ENCODE measurements around the gene SIPA1L3.

SIPA1L3 gene

DNA sequence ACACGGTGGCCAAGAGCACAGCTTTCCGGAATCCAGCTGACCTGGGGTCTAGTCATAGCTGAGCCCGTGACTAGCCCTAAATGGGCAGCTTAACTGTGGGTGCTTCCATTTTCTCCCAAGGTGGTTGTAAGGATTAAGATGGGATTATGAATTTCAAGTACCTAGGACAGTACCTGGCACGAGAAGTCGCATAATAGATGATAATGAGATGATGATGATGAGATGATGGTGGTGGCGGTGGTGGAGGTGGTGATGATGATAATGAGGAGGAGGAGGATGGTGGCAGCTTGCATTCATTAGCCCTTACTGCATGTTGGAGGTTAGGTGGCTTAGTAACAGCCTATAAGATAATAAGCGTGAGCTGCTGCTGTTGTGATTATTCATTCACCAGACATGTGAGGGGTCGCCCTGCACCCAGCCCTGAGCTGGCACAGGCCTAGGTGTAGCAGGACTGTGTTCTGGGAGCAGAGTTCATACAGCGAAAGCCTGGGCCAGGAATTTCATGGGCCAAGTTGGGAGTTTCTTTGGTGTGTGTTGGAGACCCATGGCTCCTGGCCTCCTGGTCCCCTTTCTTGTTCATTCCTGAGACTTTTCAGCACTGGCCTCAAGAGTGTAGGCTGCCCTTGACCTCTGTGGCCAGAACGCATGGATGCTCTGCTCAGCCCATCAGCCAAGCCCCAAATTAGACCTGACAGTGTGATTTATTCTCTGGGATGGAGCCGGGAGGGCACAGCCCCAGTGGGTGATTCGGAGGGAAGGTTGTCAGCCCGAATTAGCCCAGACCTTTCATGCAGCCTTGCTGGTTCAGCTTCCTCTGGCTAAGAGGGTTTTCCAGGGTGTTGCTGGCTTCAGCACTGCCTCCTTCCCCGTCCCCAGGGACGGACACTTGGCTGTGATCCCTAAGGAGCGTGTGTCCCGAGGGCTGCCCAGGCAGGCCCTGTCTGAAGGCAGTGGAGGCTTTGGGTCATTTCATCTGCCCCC, 128.8 kb downstream of the SIPA1L3 start (continued):
- TF ChIP-seq ZEB2 (tag by site-specific recombination; IDR thresholded peaks at IDR 0.05): no peak
- TF ChIP-seq, protein P1, sequence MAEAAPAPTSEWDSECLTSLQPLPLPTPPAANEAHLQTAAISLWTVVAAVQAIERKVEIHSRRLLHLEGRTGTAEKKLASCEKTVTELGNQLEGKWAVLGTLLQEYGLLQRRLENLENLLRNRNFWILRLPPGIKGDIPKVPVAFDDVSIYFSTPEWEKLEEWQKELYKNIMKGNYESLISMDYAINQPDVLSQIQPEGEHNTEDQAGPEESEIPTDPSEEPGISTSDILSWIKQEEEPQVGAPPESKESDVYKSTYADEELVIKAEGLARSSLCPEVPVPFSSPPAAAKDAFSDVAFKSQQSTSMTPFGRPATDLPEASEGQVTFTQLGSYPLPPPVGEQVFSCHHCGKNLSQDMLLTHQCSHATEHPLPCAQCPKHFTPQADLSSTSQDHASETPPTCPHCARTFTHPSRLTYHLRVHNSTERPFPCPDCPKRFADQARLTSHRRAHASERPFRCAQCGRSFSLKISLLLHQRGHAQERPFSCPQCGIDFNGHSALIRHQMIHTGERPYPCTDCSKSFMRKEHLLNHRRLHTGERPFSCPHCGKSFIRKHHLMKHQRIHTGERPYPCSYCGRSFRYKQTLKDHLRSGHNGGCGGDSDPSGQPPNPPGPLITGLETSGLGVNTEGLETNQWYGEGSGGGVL (tag by site-specific recombination; IDR thresholded peaks at IDR 0.05): no peak
- TF ChIP-seq ZBTB48 (tag by site-specific recombination; IDR thresholded peaks at IDR 0.05): peak; percentile 85; the same call in 1 of the 2 replicates
- no peak for TF ChIP-seq ZNF785 (tag by site-specific recombination; IDR thresholded peaks at IDR 0.05)
- peak; percentile 39; the same call in 1 of the 2 replicates for TF ChIP-seq ZFHX2 (tag by site-specific recombination; conservative IDR thresholded peaks at IDR 0.05)
- TF ChIP-seq ZNF426 (tag by site-specific recombination; IDR thresholded peaks at IDR 0.05): no peak
- TF ChIP-seq ZNF155 (tag by site-specific recombination; IDR thresholded peaks at IDR 0.05): no peak
- TF ChIP-seq, protein P2, sequence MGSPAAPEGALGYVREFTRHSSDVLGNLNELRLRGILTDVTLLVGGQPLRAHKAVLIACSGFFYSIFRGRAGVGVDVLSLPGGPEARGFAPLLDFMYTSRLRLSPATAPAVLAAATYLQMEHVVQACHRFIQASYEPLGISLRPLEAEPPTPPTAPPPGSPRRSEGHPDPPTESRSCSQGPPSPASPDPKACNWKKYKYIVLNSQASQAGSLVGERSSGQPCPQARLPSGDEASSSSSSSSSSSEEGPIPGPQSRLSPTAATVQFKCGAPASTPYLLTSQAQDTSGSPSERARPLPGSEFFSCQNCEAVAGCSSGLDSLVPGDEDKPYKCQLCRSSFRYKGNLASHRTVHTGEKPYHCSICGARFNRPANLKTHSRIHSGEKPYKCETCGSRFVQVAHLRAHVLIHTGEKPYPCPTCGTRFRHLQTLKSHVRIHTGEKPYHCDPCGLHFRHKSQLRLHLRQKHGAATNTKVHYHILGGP (tag by site-specific recombination; IDR thresholded peaks at IDR 0.05): no peak
- no peak for TF ChIP-seq ZBTB20 (tag by site-specific recombination; IDR thresholded peaks at IDR 0.05)
- TF ChIP-seq, protein P3, sequence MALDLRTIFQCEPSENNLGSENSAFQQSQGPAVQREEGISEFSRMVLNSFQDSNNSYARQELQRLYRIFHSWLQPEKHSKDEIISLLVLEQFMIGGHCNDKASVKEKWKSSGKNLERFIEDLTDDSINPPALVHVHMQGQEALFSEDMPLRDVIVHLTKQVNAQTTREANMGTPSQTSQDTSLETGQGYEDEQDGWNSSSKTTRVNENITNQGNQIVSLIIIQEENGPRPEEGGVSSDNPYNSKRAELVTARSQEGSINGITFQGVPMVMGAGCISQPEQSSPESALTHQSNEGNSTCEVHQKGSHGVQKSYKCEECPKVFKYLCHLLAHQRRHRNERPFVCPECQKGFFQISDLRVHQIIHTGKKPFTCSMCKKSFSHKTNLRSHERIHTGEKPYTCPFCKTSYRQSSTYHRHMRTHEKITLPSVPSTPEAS (tag by site-specific recombination; IDR thresholded peaks at IDR 0.05): no peak
- no peak for TF ChIP-seq ZNF521 (tag by site-specific recombination; IDR thresholded peaks at IDR 0.05)
- TF ChIP-seq, protein P4, sequence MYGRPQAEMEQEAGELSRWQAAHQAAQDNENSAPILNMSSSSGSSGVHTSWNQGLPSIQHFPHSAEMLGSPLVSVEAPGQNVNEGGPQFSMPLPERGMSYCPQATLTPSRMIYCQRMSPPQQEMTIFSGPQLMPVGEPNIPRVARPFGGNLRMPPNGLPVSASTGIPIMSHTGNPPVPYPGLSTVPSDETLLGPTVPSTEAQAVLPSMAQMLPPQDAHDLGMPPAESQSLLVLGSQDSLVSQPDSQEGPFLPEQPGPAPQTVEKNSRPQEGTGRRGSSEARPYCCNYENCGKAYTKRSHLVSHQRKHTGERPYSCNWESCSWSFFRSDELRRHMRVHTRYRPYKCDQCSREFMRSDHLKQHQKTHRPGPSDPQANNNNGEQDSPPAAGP (tag by site-specific recombination; IDR thresholded peaks at IDR 0.05): peak; percentile 53; the same call in 1 of the 2 replicates
- TF ChIP-seq, protein P5, sequence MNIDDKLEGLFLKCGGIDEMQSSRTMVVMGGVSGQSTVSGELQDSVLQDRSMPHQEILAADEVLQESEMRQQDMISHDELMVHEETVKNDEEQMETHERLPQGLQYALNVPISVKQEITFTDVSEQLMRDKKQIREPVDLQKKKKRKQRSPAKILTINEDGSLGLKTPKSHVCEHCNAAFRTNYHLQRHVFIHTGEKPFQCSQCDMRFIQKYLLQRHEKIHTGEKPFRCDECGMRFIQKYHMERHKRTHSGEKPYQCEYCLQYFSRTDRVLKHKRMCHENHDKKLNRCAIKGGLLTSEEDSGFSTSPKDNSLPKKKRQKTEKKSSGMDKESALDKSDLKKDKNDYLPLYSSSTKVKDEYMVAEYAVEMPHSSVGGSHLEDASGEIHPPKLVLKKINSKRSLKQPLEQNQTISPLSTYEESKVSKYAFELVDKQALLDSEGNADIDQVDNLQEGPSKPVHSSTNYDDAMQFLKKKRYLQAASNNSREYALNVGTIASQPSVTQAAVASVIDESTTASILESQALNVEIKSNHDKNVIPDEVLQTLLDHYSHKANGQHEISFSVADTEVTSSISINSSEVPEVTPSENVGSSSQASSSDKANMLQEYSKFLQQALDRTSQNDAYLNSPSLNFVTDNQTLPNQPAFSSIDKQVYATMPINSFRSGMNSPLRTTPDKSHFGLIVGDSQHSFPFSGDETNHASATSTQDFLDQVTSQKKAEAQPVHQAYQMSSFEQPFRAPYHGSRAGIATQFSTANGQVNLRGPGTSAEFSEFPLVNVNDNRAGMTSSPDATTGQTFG (tag by site-specific recombination; IDR thresholded peaks at IDR 0.05; ENCODE audit: borderline replicate concordance): no peak
- no peak for TF ChIP-seq ZBTB7A (tag by site-specific recombination; IDR thresholded peaks at IDR 0.05; ENCODE audit: low read depth)
- TF ChIP-seq HOXC10 (CRISPR knock-in tag; IDR thresholded peaks at IDR 0.05): no peak
- TF ChIP-seq ZNF138 (tag by site-specific recombination; IDR thresholded peaks at IDR 0.05; ENCODE audit: borderline replicate concordance): no peak
- TF ChIP-seq ZNF324 (tag by site-specific recombination; IDR thresholded peaks at IDR 0.05): no peak
- TF ChIP-seq HOXD13 (CRISPR knock-in tag; IDR thresholded peaks at IDR 0.05; ENCODE audit: borderline replicate concordance): no peak
- no peak for TF ChIP-seq ZFP41 (tag by site-specific recombination; IDR thresholded peaks at IDR 0.05; ENCODE audit: borderline replicate concordance)
- no peak for TF ChIP-seq ZNF837 (tag by site-specific recombination; IDR thresholded peaks at IDR 0.05)
- no peak for TF ChIP-seq ZNF701 (tag by site-specific recombination; IDR thresholded peaks at IDR 0.05)
- TF ChIP-seq EGR2 (tag by site-specific recombination; IDR thresholded peaks at IDR 0.05; ENCODE audit: low read depth): peak; percentile 65; the same call in 1 of the 2 replicates
- TF ChIP-seq ZNF473 (tag by site-specific recombination; IDR thresholded peaks at IDR 0.05): no peak
- TF ChIP-seq, protein P6, sequence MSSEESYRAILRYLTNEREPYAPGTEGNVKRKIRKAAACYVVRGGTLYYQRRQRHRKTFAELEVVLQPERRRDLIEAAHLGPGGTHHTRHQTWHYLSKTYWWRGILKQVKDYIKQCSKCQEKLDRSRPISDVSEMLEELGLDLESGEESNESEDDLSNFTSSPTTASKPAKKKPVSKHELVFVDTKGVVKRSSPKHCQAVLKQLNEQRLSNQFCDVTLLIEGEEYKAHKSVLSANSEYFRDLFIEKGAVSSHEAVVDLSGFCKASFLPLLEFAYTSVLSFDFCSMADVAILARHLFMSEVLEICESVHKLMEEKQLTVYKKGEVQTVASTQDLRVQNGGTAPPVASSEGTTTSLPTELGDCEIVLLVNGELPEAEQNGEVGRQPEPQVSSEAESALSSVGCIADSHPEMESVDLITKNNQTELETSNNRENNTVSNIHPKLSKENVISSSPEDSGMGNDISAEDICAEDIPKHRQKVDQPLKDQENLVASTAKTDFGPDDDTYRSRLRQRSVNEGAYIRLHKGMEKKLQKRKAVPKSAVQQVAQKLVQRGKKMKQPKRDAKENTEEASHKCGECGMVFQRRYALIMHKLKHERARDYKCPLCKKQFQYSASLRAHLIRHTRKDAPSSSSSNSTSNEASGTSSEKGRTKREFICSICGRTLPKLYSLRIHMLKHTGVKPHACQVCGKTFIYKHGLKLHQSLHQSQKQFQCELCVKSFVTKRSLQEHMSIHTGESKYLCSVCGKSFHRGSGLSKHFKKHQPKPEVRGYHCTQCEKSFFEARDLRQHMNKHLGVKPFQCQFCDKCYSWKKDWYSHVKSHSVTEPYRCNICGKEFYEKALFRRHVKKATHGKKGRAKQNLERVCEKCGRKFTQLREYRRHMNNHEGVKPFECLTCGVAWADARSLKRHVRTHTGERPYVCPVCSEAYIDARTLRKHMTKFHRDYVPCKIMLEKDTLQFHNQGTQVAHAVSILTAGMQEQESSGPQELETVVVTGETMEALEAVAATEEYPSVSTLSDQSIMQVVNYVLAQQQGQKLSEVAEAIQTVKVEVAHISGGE (tag by site-specific recombination; conservative IDR thresholded peaks at IDR 0.05; ENCODE audit: low read depth): no peak
- TF ChIP-seq, protein P7, sequence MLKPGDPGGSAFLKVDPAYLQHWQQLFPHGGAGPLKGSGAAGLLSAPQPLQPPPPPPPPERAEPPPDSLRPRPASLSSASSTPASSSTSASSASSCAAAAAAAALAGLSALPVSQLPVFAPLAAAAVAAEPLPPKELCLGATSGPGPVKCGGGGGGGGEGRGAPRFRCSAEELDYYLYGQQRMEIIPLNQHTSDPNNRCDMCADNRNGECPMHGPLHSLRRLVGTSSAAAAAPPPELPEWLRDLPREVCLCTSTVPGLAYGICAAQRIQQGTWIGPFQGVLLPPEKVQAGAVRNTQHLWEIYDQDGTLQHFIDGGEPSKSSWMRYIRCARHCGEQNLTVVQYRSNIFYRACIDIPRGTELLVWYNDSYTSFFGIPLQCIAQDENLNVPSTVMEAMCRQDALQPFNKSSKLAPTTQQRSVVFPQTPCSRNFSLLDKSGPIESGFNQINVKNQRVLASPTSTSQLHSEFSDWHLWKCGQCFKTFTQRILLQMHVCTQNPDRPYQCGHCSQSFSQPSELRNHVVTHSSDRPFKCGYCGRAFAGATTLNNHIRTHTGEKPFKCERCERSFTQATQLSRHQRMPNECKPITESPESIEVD (tag by site-specific recombination; IDR thresholded peaks at IDR 0.05): no peak
